WTC11 (cell line): Measurements from ENCODE around the gene RPL38.

Experiments used
- ATF6 ChIP-seq: sonication (generic); formaldehyde crosslinking; IDR thresholded peaks from 2 replicates; pipeline ENCODE4 v1.8.1; 2023; ENCODE audit warnings: mild to moderate bottlenecking, missing genetic modification reagents
- CTCF ChIP-seq: fragments of 200-600 bp; IDR thresholded peaks from 2 replicates; pipeline ENCODE4 v1.8.0; 2022; ENCODE audit warnings: antibody characterized with exemption
- E2F1 ChIP-seq: sonication (generic); formaldehyde crosslinking; IDR thresholded peaks from 2 replicates; pipeline ENCODE4 v1.8.0; 2022; ENCODE audit warnings: mild to moderate bottlenecking, missing genetic modification reagents
- FOXK1 ChIP-seq: sonication (generic); formaldehyde crosslinking; IDR thresholded peaks from 2 replicates; pipeline ENCODE4 v1.8.0; 2022; ENCODE audit warnings: mild to moderate bottlenecking, moderate library complexity, missing genetic modification reagents
- FOXP4 ChIP-seq: sonication (generic); formaldehyde crosslinking; IDR thresholded peaks from 2 replicates; pipeline ENCODE4 v1.8.0; 2022; ENCODE audit warnings: mild to moderate bottlenecking, missing genetic modification reagents
- IRF2 ChIP-seq: sonication (generic); formaldehyde crosslinking; IDR thresholded peaks from 2 replicates; pipeline ENCODE4 v1.8.0; 2022; ENCODE audit warnings: low read depth, missing genetic modification reagents, borderline replicate concordance
- PREB ChIP-seq: sonication (generic); formaldehyde crosslinking; IDR thresholded peaks from 2 replicates; pipeline ENCODE4 v1.8.1; 2022; ENCODE audit warnings: mild to moderate bottlenecking, missing genetic modification reagents, moderate library complexity, borderline replicate concordance
- SP1 ChIP-seq: sonication (generic); formaldehyde crosslinking; conservative IDR thresholded peaks from 2 replicates; pipeline ENCODE4 v1.8.1; 2022; ENCODE audit warnings: missing genetic modification reagents
- TCF7 ChIP-seq: sonication (generic); formaldehyde crosslinking; IDR thresholded peaks from 2 replicates; pipeline ENCODE4 v1.8.0; 2022; ENCODE audit warnings: mild to moderate bottlenecking, low read depth, missing genetic modification reagents, moderate library complexity
- ZNF121 ChIP-seq: sonication (generic); formaldehyde crosslinking; IDR thresholded peaks from 2 replicates; pipeline ENCODE4 v1.8.0; 2023; ENCODE audit warnings: missing genetic modification reagents
- ZNF512 ChIP-seq: sonication (generic); formaldehyde crosslinking; IDR thresholded peaks from 2 replicates; pipeline ENCODE4 v1.8.1; 2022; ENCODE audit warnings: missing genetic modification reagents, borderline replicate concordance

- TF ChIP-seq ATF6 (no peak), CTCF (no peak), FOXK1 (CRISPR knock-in tag) (no peak), IRF2 (CRISPR knock-in tag) (no peak), E2F1 (no peak), SP1 (CRISPR knock-in tag) (peak; percentile 68; the same call in 1 of the 2 replicates), TCF7 (no peak), ZNF121 (CRISPR knock-in tag) (0 out of 2 replicates have a peak, but pooled peaks have one; percentile 12), PREB (CRISPR knock-in tag) (no peak), ZNF512 (CRISPR knock-in tag) (no peak), FOXP4 (CRISPR knock-in tag) (peak; percentile 33; the same call in 1 of the 2 replicates)
Measured at GRCh38 chr17:74245145-74245831, 41.8 kb downstream of the RPL38 start.
